Adrenal gland (tissue), 12 donors: ENCODE results near the gene METTL3. TPM values are rescaled to one million over a fixed set of nuclear protein-coding genes. Genes with fewer than 3 reads are reported as not detected.

Experiments used
- DNase-seq, 7 donors: peaks; one replicate each; pipeline ENCODE4 v3.0.0-alpha.2; 2019 to 2020
- H3K27ac ChIP-seq, 5 donors: fragments of 200-600 bp; sonication (generic) in 4 of 5; 1 replicate in 3 of 5; 2 replicates in 2 of 5; pipeline versions ENCODE4 v1.5.1 to v1.8.0; 2016 to 2020; ENCODE audit warnings: mild to moderate bottlenecking in 1 of 5
- H3K27me3 ChIP-seq: fragments of 200-600 bp; 2 replicates; pipeline ENCODE4 v1.8.0; 2021
- H3K36me3 ChIP-seq, 2 donors: fragments of 200-600 bp; replicated peaks in 1 of 2; 1 replicate in 1 of 2; 2 replicates in 1 of 2; pipeline versions ENCODE4 v1.5.1 to v1.8.0; 2018 to 2022
- H3K4me1 ChIP-seq, 2 donors: fragments of 200-600 bp; replicated peaks in 1 of 2; 1 replicate in 1 of 2; 2 replicates in 1 of 2; pipeline versions ENCODE4 v1.5.1 to v1.8.0; 2018 to 2021
- H3K4me3 ChIP-seq, 4 donors: fragments of 200-600 bp; sonication (generic) in 3 of 4; one replicate each; pipeline ENCODE4 v1.5.1; 2016 to 2018
- H3K9me3 ChIP-seq, 3 donors: fragments of 200-600 bp; sonication (generic) in 1 of 3; replicated peaks in 1 of 3; 1 replicate in 2 of 3; 2 replicates in 1 of 3; pipeline versions ENCODE4 v1.5.1 to v1.8.0; 2016 to 2021
- CTCF ChIP-seq, 6 experiments: fragments of 450-650 bp in 4 of 6; fragments of 200-600 bp in 2 of 6; sonication (generic) in 1 of 6; IDR thresholded peaks; 1 replicate in 5 of 6; 2 replicates in 1 of 6; pipeline versions ENCODE4 v1.5.1 to v1.8.0; 2016 to 2021; ENCODE audit warnings: antibody characterized with exemption in 6 of 6, mild to moderate bottlenecking in 2 of 6, moderate library complexity in 1 of 6
- POLR2A ChIP-seq, 2 donors: fragments of 450-650 bp; IDR thresholded peaks; one replicate each; pipeline ENCODE4 v1.6.1; 2017; ENCODE audit warnings: antibody characterized with exemption in 2 of 2, mild to moderate bottlenecking in 2 of 2, moderate library complexity in 1 of 2
- whole genome bisulfite sequencing, 4 donors: extraction: QIAGEN DNeasy Blood & Tissue Kit in 2 of 4; methylation state at CpG; one replicate each; pipeline versions ENCODE4 v1.1.5 to v1.1.7; 2013 to 2017; 5-methylcytosine and 5-hydroxymethylcytosine counted together
- intact Hi-C, 2 donors: fragments of 100-400 bp; cut with DNase I; formaldehyde crosslinking; loops; one replicate each; pipeline versions ENCODE4 v1.14.1 to v1.15.0; 2022 to 2023
- polyA plus RNA-seq, 3 donors: library from polyadenylated mRNA; stranded (reverse); fragments of 200-250 nt in 2 of 3; fragments of 350-450 nt in 1 of 3; fragmentation: Illumina TruSeq in 1 of 3; extraction: RNeasy Lipid Tissue Mini Kit (QIAGEN cat#74804) in 1 of 3; gene quantifications; one replicate each; pipeline ENCODE4 v1.2.3, GENCODE V29; 2013 to 2014
- total RNA-seq, 9 donors: library from RNA; depleted of rRNA in 4 of 9; stranded (reverse); fragments of >200 nt in 4 of 9; fragments of 120-200 nt in 1 of 9; fragmentation: NEBNext Ultra II Directional in 1 of 9; extraction: Animal tissue kit (Norgen Biotek cat#: 25700) in 1 of 9; gene quantifications; one replicate each; pipeline versions ENCODE4 v1.1.0 to v1.2.4, GENCODE V29; 2013 to 2023
- donor health status: healthy with polysubstance abuse.
- donor health status: Bipolar disorder and iron deficiency.
- donor health status: DM: yes; HTN: yes; CAD: no.
- donor health status: DM: no; HTN: no; CAD: no.
- donor health status: DM: no; HTN: no; CAD: no.
- donor health status: DM: yes; HTN: yes; CAD: no.

Gene METTL3
- total and polyA plus RNA-seq, 12 donors: 30.2 to 81.6 (median 48.9) TPM

GRCh38 chr14:21525571-21525961, 14.4 kb upstream of the METTL3 start:
- H3K27ac ChIP-seq: peak overlapping the region in 1 of 5 donors; percentile 18
- peak in 4 of 7 donors; percentile 26 to 72 (median 36) for DNase-seq

GRCh38 chr14:21524575-21525490, 13.7 kb upstream of the METTL3 start:
- intact Hi-C loops: no loop called here
- Histone ChIP-seq H3K4me3 (peak overlapping the region in 1 of 4 donors; percentile 77), H3K36me3 (no peaks in the 10 kb centered on the region), H3K27me3 (no peaks in the 10 kb centered on the region), H3K27ac (no peak overlapping the region), H3K9me3 (no peaks in the 10 kb centered on the region), H3K4me1 (peaks cover 0 to 8% of the 10 kb centered on the region in 2 donors)
- 88 to 94% (median 91%) methylated on average over 12 to 18 of the region's 18 CpGs for WGBS, 4 donors
- TF ChIP-seq POLR2A (IDR thresholded peaks at IDR 0.05): no peak
- TF ChIP-seq CTCF (IDR thresholded peaks at IDR 0.05): no peak
- no peak for DNase-seq

More at GRCh38 chr14:21525571-21525961, 14.4 kb upstream of the METTL3 start:
- Histone ChIP-seq H3K9me3 (no peaks in the 10 kb centered on the region), H3K4me1 (peaks cover 0 to 8% of the 10 kb centered on the region in 2 donors), H3K4me3 (peak overlapping the region in 2 of 4 donors; percentile 77 to 96), H3K27me3 (no peaks in the 10 kb centered on the region), H3K36me3 (no peaks in the 10 kb centered on the region)
- 30 to 57% (median 41%) methylated on average over 8 to 12 of the region's 12 CpGs for WGBS, 4 donors
- no peak for TF ChIP-seq CTCF (IDR thresholded peaks at IDR 0.05)
- no peak for TF ChIP-seq POLR2A (IDR thresholded peaks at IDR 0.05)
- intact Hi-C loops: no loop called here

GRCh38 chr14:21523203-21523602, 12.1 kb upstream of the METTL3 start:
- intact Hi-C loops: no loop called here
- no peaks in the 10 kb centered on the region for H3K36me3 ChIP-seq
- H3K27ac ChIP-seq: no peak overlapping the region
- no peak for TF ChIP-seq POLR2A (IDR thresholded peaks at IDR 0.05)
- TF ChIP-seq CTCF (IDR thresholded peaks at IDR 0.05): no peak
- no peaks in the 10 kb centered on the region for H3K27me3 ChIP-seq
- H3K4me3 ChIP-seq: no peak overlapping the region
- WGBS, 4 donors: 78 to 91% (median 85%) methylated on average over 5 to 7 of the region's 7 CpGs
- no peaks in the 10 kb centered on the region for H3K9me3 ChIP-seq
- peaks cover 0 to 8% of the 10 kb centered on the region in 2 donors for H3K4me1 ChIP-seq
- no peak for DNase-seq

GRCh38 chr14:21521501-21521900, 10.4 kb upstream of the METTL3 start:
- Histone ChIP-seq H3K36me3 (no peaks in the 10 kb centered on the region), H3K27me3 (no peaks in the 10 kb centered on the region), H3K9me3 (no peaks in the 10 kb centered on the region), H3K27ac (no peak overlapping the region), H3K4me3 (no peak overlapping the region), H3K4me1 (peaks cover 0 to under 1% of the 10 kb centered on the region in 2 donors)
- DNase-seq: no peak
- TF ChIP-seq POLR2A (IDR thresholded peaks at IDR 0.05) (no peak), CTCF (IDR thresholded peaks at IDR 0.05) (no peak)
- intact Hi-C loops: no loop called here
- 83 to 89% (median 85%) methylated on average over 2 of the region's 2 CpGs for WGBS, 4 donors
